Panc1 (cell line): Measurements from ENCODE around the gene ZGRF1.

Experiments
- CTCF ChIP-seq: fragments of 450-650 bp; IDR thresholded peaks from 2 replicates; pipeline ENCODE4 v1.5.1; 2017; ENCODE audit warnings: mild to moderate bottlenecking
- POLR2AphosphoS5 ChIP-seq: IDR thresholded peaks from 2 replicates; pipeline ENCODE4 v1.6.1; 2012; ENCODE audit warnings: mild to moderate bottlenecking, low read depth, low read length, moderate library complexity
- REST ChIP-seq, 2 experiments: IDR thresholded peaks; 2 replicates each; pipeline ENCODE4 v1.6.1; 2011 to 2012; ENCODE audit warnings: low read depth in 2 of 2, control low read depth in 1 of 2, low read length in 1 of 2, mild to moderate bottlenecking in 1 of 2, moderate library complexity in 1 of 2; ENCODE audit not compliant: insufficient read depth in 1 of 2
- SIN3A ChIP-seq: IDR thresholded peaks from 2 replicates; pipeline ENCODE4 v1.6.1; 2012; ENCODE audit warnings: low read depth, mild to moderate bottlenecking, low read length, moderate library complexity, borderline replicate concordance; ENCODE audit not compliant: insufficient read depth
- TCF7L2 ChIP-seq: IDR thresholded peaks from 2 replicates; pipeline ENCODE4 v1.6.1; 2011; ENCODE audit warnings: mild to moderate bottlenecking, low read depth, low read length, inconsistent platforms

DNA sequence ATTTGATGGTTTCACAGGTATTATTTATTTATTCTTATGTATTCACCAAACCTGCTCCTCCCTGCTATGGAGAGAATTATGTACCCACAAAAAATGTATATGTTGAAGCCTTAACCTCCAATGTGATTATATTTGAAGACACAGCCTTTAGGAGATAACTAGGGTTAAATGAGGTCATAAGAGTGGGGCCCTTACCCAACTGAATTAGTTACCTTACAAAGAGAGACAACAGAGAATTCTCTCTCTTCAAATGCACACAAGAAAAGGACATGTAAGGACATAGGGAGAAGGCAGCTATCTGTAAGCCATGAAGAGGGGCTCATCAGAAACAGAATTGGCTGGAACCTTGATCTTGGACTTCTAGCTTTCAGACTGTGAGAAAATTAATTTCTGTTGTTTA lies 44.0 kb downstream of the ZGRF1 start:
- TF ChIP-seq POLR2AphosphoS5 (no peak), CTCF (no peak), SIN3A (no peak), TCF7L2 (no peak), REST (IDR thresholded peaks at IDR 0.05; ENCODE audit: insufficient read depth in 1 of 2, low read depth in 2 of 2, low read length in 1 of 2) (no peak)
